DMS53 (cell line): ENCODE measurements around the gene EED.
"Not testable (repeated sequence)": the region's sequence is repeated elsewhere in the genome, so short reads cannot be mapped to it uniquely, and the experiment has no call there.

Source experiments
- DNase-seq: peaks from one replicate; lab custom pipeline; 2025; lab: John Stamatoyannopoulos, UW

EED gene

GRCh38 chr11:86247608-86248007, 3.1 kb downstream of the EED start:
- no peak for DNase-seq

GRCh38 chr11:86248609-86249008, 4.1 kb downstream of the EED start:
- no peak for DNase-seq

- DNase-seq = no peak
Observed at GRCh38 chr11:86249307-86250098, 5.0 kb downstream of the EED start.

- DNase-seq = no peak
Observed at GRCh38 chr11:86251345-86251744, 6.8 kb downstream of the EED start.

- no peak for DNase-seq
Observed at GRCh38 chr11:86255896-86256295, 11.3 kb downstream of the EED start.

GRCh38 chr11:86256608-86257007, 12.1 kb downstream of the EED start:
- DNase-seq = no peak

GRCh38 chr11:86257446-86257845, 12.9 kb downstream of the EED start:
- DNase-seq = no peak

- DNase-seq = no peak
Observed at GRCh38 chr11:86259730-86260129, 15.2 kb downstream of the EED start.

- DNase-seq = no peak
Observed at GRCh38 chr11:86261328-86261727, 16.8 kb downstream of the EED start.

- DNase-seq = no peak
Observed at GRCh38 chr11:86262387-86262786, 17.8 kb downstream of the EED start.

GRCh38 chr11:86264649-86265048, 20.1 kb downstream of the EED start:
- DNase-seq = no peak

GRCh38 chr11:86265194-86265593, 20.6 kb downstream of the EED start:
- DNase-seq = no peak

GRCh38 chr11:86269645-86270044, 25.1 kb downstream of the EED start:
- no peak for DNase-seq

GRCh38 chr11:86274503-86274902, 29.9 kb downstream of the EED start:
- peak; percentile 46 for DNase-seq

GRCh38 chr11:86274999-86275398, 30.4 kb downstream of the EED start:
- DNase-seq = peak; percentile 71

- peak; percentile 22 for DNase-seq
Observed at GRCh38 chr11:86275493-86276370, 31.2 kb downstream of the EED start.

GRCh38 chr11:86277741-86278140, 33.2 kb downstream of the EED start:
- no peak for DNase-seq

GRCh38 chr11:86278226-86278625, 33.7 kb downstream of the EED start:
- DNase-seq = no peak

GRCh38 chr11:86279747-86280146, 35.2 kb downstream of the EED start:
- DNase-seq = no peak

GRCh38 chr11:86287468-86287796, 42.9 kb downstream of the EED start:
- DNase-seq = no peak

GRCh38 chr11:86288776-86289507, 44.4 kb downstream of the EED start:
- no peak for DNase-seq

- not testable (repeated sequence) for DNase-seq
Observed at GRCh38 chr11:86289508-86290280, 45.1 kb downstream of the EED start.
